ENCODE results near the gene NCBP3.

DNA sequence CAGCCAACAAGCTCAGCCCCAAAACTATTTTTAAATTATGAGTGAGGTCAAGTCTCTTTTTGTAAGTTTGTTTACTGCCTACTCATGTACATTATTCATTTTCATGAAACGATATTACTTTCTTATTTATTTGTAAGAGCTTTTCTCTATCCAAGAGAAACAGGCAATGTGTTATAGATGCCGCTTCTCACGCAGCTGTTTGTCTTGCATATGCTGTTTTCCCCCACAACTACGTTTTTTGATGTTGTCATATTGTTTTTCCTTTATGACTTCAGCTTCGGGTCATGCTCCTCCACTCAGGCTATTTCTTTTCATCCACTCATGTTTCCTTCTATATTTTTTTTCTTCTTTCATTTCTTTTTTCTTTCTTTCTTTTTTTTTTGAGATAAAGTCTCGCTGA, 65.1 kb downstream of the NCBP3 start:
- TF ChIP-seq SUZ12 (IDR thresholded peaks at IDR 0.05; ENCODE audit: extremely low read depth, insufficient read depth, insufficient read length) (no peak), ZNF274 (IDR thresholded peaks at IDR 0.05; ENCODE audit: low read depth, low read length) (no peak), YY1 (IDR thresholded peaks at IDR 0.05; ENCODE audit: insufficient read depth, insufficient read length) (no peak)

Data from NT2/D1 (cell line).